Colon (tissue), 2 donors: ENCODE results near the gene RNU6-1.

Source experiments
- FAIRE-seq: peaks from 2 replicates; lab custom pipeline; 2012; peaks lifted over from hg19 to GRCh38; lab: Jason Lieb, UNC
- donor health status: control.
- donor health status: control.

Gene RNU6-1

DNA sequence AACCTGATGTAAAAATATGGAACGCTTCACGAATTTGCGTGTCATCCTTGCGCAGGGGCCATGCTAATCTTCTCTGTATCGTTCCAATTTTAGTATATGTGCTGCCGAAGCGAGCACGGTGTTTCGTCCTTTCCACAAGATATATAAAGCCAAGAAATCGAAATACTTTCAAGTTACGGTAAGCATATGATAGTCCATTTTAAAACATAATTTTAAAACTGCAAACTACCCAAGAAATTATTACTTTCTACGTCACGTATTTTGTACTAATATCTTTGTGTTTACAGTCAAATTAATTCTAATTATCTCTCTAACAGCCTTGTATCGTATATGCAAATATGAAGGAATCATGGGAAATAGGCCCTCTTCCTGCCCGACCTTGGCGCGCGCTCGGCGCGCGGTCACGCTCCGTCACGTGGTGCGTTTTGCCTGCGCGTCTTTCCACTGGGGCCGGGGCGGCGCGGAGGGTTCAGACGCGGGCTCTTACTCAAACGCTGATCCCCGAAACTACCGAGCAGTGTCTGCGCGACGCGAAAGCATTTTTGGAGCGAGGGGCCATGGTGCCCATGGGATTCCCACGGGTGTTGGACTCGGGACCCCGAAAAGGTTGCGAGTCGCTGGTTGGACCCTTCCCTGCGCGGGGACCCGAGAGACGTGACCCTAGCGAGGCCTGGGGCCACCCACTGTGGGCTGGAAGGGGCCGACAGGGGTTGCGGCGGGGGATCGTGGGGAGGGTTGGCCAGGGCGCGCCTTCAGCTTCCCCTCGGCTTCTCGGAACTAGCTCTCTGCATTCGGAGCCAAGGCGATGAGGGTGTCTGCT lies at the start of gene RNU6-1:
Gene RNU6-1, minus strand, starts transcription at position 117 of the 820 bp plus-strand sequence.
- peak; percentile 43 for FAIRE-seq

DNA sequence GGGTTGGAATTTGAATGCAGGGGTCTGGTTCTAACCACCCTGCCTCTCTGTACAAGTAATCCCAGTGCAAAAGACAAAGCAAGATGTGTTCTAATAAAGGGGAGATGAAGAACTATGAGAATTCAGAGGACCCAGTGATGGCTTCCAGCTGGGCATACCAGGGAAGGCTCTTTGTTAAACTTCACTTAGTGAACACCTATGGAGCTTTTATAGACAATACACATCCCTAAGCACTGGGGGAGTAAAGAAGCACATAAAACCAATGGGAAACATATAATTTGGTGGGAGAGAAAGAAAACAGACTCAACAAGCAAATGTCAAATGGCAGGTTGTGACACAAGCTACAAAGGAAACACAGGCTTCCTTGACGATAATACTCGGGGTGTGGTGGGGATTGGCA lies 47.9 kb upstream of the RNU6-1 start:
- no peak for FAIRE-seq

DNA sequence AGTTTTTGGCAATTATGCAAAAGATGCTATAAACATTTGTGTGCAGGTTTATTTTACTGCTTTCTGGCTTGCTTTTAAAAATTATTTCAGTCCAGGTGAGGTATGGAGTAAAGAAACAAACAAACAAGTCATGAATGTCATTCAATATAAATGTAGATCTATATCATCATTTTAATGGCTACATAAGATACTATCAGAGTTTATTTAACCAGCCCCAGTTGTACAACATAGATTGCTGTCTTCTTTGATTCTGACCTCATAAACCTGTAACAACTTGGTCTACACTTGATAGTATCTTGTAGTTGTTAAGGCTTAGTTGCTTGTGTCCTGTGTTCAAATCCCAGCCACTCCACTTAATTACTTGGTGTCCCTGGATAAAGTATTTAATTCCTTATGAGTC lies 46.0 kb upstream of the RNU6-1 start:
- FAIRE-seq: no peak

DNA sequence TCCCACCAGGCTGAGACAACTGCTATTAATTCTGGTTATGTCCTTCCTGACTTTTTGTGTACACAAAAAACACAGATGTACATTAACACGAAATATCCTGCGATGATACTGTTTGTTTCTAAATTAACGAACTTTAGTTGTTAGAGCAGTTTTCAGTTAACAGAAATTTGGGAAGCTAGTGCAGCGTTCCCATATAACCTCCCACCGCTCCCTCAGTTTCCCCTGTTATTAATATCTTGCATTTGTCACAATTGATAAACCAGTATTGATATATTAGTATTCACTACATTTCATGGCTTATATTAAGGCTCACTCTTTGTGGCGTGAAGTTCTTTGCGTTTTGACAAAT lies 45.3 kb upstream of the RNU6-1 start:
- FAIRE-seq: no peak

DNA sequence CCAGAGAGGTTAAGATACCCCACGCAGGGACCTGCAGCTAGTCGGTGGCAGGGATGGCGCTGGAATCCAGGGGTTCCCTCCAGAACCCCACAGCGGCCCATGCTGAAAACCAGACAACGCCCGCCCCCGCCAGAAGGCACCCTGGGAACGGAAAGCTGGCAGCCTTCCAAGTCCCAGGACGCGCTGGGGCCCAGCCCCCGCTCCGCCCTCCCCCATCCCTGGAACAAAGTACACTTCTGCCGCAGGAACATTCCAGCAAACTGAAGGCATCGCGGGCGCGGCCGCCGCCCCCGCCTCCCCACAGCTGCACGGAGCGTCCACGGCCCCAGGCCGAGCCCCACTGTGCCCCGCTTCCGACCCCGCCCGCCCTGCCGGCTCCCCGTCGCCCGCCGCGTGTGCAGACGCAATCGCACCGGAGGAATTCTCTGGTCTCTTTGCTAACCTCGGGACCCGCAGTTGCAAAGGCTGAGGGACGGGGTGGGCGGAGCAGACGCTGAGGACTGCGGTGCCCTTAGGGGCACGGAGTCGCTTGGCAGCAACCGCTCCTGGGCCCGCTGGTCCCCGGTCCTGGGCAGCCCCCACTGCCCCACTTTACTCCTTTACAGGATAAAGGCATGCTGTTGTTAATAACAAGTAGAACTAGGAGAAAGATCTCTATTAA lies 44.8 kb upstream of the RNU6-1 start:
- FAIRE-seq: no peak

DNA sequence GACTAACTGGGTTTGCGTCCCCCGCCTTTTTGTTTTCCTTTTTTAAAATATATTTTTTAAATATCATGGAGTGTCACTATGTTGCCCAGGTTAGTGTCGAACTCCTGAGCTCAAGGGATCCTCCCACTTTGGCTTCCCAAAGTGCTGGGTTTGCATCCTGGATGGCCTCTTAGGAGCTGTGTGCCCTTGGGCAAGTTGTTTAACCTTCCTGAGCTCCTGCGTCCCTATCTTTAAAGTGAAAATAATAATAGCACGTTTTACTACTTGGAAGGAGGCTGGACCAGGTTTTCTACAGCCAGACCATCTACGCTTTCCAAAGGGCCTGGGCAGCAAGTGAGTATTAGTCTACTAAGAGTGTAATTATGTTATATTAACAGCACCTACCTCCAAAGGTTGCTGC lies 44.2 kb upstream of the RNU6-1 start:
- FAIRE-seq: no peak

DNA sequence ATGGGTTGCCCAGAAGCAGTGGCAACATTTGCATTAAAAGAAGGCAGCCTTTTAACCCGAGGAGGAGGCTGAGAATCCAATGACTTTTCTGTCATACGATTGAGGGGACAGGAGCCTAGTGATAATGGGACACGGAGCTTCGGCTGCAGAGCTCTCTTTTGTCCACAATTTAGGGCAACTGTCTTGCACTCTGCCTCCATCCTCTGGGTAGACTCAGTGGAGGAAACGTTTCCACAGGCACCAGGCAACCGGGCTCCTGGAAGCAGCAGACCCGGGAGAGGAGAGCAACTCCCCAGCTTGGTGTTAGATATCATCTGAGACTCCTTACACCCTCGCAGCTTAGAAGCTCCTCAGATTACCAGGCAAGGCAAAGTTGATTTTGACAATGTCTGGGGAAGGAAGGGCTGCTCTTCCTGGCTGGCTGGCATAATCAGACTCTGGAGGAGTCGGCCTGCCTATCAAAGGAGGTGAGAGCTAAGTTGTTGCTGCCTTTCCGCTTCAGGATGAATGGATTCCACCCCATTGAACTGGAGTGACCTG lies 43.5 kb upstream of the RNU6-1 start:
- FAIRE-seq: no peak

DNA sequence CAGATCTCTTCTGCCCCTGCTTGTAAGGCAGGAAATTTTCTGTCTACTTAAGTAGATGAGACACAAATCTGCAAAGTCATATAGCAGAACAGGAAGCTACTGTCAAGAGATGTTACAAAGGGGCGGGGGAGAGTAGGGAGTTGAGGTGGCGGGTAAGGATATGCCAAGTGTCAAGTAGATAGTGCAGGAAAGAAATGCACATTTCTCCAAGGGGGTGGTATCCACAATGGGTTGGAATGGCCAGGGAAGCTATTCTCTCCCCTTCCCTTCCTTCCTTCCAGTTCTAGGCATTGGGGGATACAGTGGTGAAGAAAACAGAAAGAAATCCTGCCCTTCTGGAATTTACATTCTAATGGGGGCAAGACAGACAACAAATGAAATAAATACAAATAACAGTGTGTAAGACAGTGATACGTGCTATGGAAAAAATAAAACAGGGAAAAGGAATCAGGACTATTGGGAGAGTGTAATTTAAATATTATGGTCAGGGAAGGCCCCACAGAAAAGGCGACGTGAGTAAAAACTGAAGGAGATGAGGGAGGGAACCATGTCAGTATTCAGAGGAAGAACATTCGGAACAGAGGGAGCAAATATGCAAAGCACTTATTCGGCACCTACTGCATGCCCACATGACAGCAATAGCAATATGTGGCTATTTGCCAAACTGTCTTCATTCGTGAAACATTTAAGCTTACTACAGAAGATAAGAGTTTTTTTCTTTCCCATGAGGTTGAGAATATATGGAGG lies 42.8 kb upstream of the RNU6-1 start:
- no peak for FAIRE-seq

DNA sequence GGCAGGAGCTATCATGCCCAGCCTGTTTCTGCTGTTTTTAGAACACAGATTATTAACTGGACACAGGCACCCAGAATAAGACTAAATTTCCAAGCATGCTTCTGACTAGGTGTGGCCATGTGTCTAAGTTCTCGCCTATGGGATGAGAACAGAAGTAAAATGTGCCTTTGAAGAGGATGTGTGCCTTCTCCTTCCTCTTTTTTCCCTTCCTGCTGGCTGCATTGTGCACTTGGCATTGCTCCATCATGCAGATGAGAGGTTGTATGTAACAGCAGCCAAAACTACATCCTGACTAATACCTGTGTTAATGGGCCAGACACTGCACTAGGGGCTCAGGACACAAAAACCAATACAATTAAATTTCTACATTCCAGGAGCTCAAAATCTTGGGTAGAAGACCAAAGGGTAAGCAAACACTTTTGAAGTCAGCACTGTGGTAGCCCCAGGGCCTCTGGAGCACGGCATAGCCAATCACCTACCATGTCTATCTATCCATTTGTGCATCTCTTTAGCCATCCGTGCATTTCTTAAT lies 40.9 kb upstream of the RNU6-1 start:
- no peak for FAIRE-seq

DNA sequence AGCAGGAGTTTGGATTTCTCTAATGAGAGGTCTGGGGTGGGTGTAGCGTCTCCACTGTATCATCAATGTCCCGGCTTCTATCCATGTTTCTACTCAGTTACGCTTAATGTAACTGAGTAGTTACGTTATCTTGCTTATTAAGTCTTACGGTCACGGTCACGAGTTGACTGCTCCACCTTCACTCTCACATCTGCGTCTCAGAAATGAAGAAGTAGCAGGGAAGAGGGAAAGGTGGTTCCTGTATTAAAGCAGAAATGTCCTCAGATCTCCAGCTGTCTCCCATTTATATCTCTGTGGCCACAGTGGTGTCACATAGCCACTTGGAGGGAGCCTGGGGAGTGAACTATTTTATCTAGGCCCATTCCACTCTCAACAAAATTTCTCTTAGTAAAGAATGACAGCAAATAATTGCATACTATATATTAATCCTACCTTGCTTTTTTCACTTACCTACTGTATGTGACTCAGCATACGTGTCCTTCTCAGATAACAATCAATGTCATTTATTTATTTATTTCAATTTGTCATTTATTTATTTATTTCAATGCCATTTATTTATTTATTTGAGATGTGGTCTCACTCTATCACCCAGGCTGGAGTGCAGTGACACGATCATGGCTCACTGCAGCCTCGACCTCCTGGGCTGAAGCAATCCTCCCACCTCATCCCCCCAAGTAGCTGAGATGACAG lies 39.7 kb upstream of the RNU6-1 start:
- FAIRE-seq: no peak

DNA sequence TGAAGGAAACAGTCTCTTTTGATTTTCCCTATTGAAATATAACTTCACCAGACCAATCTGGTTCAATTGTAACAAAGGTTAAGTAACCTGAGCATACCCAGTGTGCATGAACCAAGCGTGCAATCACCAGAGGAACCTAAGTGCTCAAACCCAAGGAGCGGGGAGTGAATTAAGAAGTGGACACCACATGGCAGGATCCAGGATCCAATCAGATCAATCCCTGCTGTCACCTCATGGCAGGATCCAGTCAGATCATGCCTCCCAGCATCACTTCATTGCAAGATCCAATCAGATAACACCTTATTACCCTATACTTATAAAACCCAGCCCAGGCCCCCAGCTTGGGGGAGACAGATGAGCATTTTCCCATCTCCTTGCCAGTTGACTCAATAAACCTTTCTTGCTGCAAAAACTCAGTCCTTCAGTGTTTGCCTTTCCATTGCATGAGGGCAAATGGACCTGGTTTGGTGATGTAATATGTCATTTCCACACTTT lies 38.9 kb upstream of the RNU6-1 start:
- no peak for FAIRE-seq

DNA sequence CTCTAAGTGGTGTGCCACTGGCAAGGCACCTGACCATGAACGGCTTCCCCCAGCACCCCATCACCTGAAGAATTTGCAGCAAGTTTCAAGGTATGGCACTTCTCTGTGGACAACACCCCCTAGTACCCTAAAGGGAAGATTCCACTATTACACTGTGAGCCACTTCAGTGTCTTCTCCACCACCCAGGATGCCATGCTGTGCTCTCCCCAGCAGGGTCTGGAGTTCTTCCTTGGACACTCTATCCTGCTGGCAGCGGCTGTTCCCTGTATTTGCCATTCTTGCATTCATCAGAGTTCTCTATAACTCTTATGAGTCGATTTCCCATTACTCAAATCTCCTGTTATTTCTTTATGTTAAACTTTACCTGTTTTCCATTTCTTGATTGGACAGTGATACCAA lies 33.9 kb upstream of the RNU6-1 start:
- FAIRE-seq: no peak

DNA sequence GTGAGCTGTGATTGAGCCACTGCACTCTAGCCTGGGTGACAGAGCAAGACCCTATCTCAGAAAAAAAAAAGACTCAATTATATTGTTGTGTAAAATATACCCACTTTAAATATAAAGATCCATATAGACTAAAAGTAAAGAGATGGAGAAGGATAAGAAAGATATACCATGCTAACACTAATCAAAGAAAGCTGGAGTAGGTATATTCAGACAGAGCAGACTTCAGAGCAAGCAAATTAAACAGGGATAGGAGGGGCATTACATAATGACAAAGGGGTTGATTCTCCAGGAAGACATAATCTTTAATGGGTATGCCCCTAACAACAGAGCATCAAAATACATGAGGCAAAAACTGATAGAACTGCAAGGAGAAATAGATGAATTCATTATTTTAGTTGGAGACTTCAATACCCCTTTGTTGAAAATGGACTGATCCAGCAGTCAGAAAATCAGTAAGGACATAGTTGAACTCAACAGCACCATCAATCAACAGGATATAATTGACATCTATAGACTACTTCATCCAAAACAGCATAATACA lies 31.1 kb upstream of the RNU6-1 start:
- no peak for FAIRE-seq

DNA sequence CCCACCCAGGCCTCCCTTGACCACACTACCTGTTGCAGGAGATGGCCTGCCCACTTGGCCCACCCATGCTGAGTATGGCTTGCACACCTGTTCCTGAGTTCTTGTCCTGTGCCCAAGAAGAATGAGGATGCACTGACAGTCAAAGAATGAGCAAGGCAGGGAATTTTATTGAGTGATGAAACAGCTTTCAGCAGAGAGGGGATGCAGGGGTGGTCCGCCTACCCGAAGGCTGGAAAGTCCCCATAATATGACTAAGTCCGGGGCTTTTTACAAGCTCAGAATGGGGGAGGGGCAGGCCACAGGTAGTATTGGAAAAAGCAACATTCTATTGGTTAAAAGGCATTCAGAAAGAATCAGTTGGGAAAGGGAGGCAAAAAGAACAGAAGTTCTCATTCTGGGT lies 29.9 kb upstream of the RNU6-1 start:
- FAIRE-seq: no peak

DNA sequence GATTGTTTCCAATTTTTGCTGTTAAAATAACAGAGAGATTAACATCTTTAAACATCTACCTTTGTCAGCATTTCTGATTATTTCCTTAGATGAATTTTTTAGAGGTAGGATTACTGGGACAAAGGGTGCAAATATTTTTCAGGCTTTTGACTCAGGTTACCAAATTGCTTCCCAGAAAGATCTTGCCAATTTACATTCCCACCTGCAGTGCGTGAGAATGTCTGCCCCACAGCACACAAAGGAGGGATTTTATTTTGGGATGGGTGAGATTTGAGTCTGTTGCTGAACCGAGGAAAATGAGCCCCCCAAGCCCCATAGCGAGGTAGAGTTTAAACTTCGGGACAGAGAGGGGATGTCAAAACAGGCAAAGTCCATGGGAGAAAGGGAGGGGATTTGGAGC lies 25.9 kb upstream of the RNU6-1 start:
- FAIRE-seq: no peak

DNA sequence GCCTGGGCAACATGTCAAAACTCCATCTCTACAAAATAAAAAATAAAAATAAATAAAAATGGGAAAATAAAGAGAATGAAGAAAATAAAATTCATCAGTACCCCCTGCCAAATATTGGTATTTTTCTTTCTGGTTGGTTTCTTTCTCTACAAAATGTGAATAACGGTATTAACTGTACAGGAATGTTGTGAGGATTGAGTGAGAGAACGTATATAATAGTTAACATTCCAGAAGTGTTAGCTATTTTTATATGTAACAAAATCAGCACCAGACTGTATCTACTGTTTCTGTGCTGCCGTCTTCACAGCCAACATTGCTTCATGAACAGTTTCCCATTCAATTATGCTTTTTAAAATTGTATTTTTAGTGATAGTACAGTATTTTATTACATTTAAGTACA lies 25.5 kb upstream of the RNU6-1 start:
- FAIRE-seq: no peak

DNA sequence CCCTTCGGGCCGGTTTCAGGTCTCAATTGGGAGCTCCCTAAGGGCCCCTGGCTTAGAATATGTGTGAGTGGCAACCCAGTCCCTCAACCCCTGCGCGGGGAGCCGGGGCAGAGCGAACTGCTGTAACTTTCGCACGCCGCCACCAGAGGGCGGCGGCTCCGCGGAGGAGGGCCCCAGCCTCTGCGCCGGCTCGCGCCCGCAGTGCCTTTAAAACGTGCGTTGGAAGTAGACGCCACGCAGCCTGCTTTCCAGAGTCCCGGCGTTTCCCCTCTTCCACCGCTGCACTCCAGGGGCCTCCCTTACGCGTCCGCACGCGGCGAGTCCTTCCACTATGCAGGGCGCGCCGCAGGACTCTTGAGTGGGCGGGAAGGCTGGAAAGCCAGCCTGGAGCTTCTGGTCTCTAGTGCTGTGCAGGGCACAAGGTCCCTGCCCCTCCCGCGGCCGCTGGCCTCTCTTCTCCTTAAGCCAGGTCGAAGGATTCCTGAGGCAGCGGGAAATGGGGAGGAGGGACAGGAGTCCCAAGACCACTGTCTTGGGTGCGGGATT lies 23.7 kb upstream of the RNU6-1 start:
- FAIRE-seq: no peak

DNA sequence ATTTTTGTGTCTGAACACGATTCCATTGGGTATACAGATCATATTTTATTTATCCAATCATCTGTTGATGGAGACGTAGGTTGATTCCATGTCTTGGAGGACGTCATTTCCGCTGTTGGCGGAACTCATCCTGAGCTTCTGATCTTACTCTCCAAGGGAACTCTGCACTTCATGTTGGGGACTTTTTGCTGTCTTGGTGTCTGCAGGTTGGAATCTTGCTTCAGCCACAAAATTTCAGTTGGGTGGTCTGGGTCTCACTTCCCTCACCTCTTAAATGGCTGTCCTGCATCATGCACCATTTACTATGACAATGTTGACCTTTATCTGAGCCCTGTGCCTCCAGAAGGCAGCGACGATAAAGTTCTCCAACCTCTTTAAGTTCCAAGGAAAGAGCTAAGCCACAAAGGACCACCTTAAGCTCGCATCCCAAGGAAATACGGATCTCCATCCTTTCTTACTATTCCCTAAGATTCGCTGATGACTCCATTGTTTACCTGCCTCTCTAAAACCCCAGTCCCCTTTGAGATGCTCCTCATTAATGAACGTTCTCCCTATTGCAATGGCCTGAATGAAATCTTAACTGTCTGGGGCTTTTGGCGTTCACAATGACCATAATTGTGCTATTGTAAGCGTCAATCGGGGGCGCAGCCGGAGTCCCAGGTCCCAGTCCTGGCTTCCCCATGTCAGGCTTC lies 23.1 kb upstream of the RNU6-1 start:
- FAIRE-seq: no peak

DNA sequence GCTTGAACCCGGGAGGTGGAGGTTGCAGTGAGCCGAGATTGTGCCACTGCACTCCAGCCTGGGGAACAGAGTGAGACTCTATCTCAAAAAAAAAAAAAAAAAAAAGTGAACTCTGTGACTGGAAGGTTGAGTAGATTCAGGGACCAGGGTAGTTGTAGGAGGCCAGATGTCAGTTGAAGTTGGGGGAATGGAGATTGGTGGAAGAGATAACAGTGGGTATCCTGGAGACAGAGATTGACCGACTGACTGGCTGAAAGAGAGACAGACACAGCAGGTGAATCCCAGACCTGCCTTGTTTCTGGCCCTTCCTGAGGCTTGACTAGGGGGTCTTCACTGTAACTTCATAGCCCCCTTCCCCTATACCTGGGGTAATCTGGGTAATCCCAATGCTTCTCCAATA lies 22.1 kb upstream of the RNU6-1 start:
- no peak for FAIRE-seq

DNA sequence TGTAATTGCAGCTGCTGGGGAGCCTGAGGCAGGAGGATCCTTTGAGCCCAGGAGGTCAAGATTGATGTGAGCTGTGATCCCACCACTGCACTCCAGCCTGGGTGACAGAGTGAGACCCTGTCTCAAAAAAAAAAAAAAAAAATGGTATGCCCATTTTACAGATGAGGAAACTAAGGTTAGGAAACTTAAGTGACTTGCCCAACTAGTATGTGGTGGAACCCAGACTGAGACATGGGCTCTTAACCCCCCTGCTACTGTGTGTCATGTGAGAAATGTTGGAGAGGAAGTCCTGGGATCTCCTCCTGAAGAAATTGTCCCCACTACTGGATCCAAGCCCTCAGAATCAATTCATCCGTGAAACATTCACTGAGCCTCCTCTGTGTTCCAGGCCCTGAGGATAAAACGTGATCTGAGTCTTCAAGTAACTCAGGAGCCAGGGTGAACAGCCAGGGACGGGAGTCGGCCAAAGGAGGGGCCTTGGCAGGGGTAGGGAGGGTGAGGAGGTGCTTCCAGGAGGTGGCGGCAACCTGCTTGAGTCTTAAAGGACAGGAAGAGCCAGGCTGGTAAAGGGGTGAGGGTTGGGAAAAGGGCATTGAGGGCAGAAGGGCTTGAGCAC lies 19.6 kb upstream of the RNU6-1 start:
- no peak for FAIRE-seq
